ENCODE results near the gene TRPM1. TPM values are rescaled to one million over a fixed set of nuclear protein-coding genes. Genes with fewer than 3 reads are reported as not detected.
"Not testable (repeated sequence)": the region's sequence is repeated elsewhere in the genome, so short reads cannot be mapped to it uniquely, and the experiment has no call there.

The TRPM1 gene
- total RNA-seq, 4 donors from 2014 or later: not detected

- no peak for TF ChIP-seq POLR2A (IDR thresholded peaks at IDR 0.05)
- Histone ChIP-seq H3K27me3 (no peaks in the 10 kb centered on the region), H3K9me3 (no peaks in the 10 kb centered on the region), H3K4me1 (no peaks in the 10 kb centered on the region), H3K36me3 (no peaks in the 10 kb centered on the region), H3K27ac (no peak overlapping the region), H3K4me3 (no peak overlapping the region)
- intact Hi-C loops (cut with DNase I; ENCODE audit: low total_unique reads): no loop called here
- ATAC-seq: no peak
- DNase-seq: no peak
- in situ Hi-C loops (cut with MboI; ENCODE audit: low sequenced_read_pairs in 4 of 4): no loop called here
Measured at GRCh38 chr15:31088672-31089367, 12.7 kb downstream of the TRPM1 start.

- DNase-seq; in situ Hi-C loops (cut with MboI; ENCODE audit: low sequenced_read_pairs in 4 of 4); H3K27ac ChIP-seq; H3K27me3 ChIP-seq; H3K9me3 ChIP-seq; H3K4me1 ChIP-seq; ATAC-seq; H3K36me3 ChIP-seq; H3K4me3 ChIP-seq; intact Hi-C loops (cut with DNase I; ENCODE audit: low total_unique reads): not testable (repeated sequence)
Measured at GRCh38 chr15:31088041-31088440, 13.5 kb downstream of the TRPM1 start.

GRCh38 chr15:31086344-31086743, 15.2 kb downstream of the TRPM1 start:
- ATAC-seq: no peak
- H3K36me3 ChIP-seq: no peaks in the 10 kb centered on the region
- no peak overlapping the region for H3K27ac ChIP-seq
- H3K4me1 ChIP-seq: peaks cover 0 to under 1% of the 10 kb centered on the region in 2 donors
- TF ChIP-seq, protein P1, sequence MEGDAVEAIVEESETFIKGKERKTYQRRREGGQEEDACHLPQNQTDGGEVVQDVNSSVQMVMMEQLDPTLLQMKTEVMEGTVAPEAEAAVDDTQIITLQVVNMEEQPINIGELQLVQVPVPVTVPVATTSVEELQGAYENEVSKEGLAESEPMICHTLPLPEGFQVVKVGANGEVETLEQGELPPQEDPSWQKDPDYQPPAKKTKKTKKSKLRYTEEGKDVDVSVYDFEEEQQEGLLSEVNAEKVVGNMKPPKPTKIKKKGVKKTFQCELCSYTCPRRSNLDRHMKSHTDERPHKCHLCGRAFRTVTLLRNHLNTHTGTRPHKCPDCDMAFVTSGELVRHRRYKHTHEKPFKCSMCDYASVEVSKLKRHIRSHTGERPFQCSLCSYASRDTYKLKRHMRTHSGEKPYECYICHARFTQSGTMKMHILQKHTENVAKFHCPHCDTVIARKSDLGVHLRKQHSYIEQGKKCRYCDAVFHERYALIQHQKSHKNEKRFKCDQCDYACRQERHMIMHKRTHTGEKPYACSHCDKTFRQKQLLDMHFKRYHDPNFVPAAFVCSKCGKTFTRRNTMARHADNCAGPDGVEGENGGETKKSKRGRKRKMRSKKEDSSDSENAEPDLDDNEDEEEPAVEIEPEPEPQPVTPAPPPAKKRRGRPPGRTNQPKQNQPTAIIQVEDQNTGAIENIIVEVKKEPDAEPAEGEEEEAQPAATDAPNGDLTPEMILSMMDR (IDR thresholded peaks at IDR 0.05 in 4 of 5, conservative IDR thresholded peaks at IDR 0.05 in 1 of 5): no peak
- TF ChIP-seq POLR2A (IDR thresholded peaks at IDR 0.05): no peak
- H3K9me3 ChIP-seq: no peaks in the 10 kb centered on the region
- in situ Hi-C loops (cut with MboI; ENCODE audit: low sequenced_read_pairs in 4 of 4): no loop called here
- no peak for DNase-seq
- no peak overlapping the region for H3K4me3 ChIP-seq
- intact Hi-C loops (cut with DNase I; ENCODE audit: low total_unique reads): no loop called here
- no peaks in the 10 kb centered on the region for H3K27me3 ChIP-seq

DNA sequence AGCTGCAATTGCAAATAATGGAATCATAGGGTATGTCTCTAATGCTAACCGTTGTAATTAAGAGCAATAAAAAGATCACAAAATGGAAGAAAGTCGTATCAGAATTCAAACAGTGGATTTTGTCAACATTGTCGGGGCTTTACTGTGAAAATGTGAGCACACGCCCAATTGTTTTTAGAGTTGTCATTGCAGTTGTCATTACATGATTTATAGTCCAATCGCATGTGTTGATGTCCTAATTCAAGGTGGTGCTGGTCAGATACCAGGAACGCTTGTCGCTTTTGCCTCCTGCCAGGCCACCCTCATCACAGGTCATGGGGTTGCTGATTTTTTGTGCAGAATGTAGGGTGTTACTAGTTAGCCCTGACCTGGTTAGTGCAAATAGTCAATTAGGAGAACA, 16.2 kb downstream of the TRPM1 start:
- no peak for ATAC-seq
- H3K27me3 ChIP-seq: no peaks in the 10 kb centered on the region
- H3K4me3 ChIP-seq: no peak overlapping the region
- in situ Hi-C loops (cut with MboI; ENCODE audit: low sequenced_read_pairs in 4 of 4): no loop called here
- DNase-seq: no peak
- no peaks in the 10 kb centered on the region for H3K9me3 ChIP-seq
- intact Hi-C loops (cut with DNase I; ENCODE audit: low total_unique reads): no loop called here
- no peak for TF ChIP-seq POLR2A (IDR thresholded peaks at IDR 0.05)
- H3K4me1 ChIP-seq: peaks cover 0 to 6% of the 10 kb centered on the region in 2 donors
- no peaks in the 10 kb centered on the region for H3K36me3 ChIP-seq
- H3K27ac ChIP-seq: no peak overlapping the region

DNA sequence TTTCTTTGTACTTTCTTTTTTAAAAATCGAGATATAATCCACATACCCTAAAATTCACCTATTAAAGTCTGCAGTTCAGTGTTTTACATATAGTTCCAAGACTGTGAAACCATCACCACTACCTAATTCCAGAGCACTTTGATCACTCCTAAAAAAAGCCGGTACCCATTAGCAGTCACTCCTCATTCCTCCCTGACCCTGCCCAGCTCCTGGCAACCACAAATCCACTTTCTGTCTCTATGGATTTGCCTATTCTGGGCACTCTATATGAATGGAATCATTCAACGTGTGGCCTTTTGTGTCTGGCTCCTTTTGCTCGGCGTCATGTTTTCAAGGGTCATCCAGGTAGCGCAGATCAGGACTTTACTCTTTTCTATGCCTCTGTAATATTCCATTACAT, 17.3 kb downstream of the TRPM1 start:
- H3K9me3 ChIP-seq: no peaks in the 10 kb centered on the region
- DNase-seq: no peak
- peaks cover 0 to 2% (median 0%) of the 10 kb centered on the region in 3 donors for H3K27me3 ChIP-seq
- no peak overlapping the region for H3K4me3 ChIP-seq
- peaks cover 0 to 6% of the 10 kb centered on the region in 2 donors for H3K4me1 ChIP-seq
- in situ Hi-C loops (cut with MboI; ENCODE audit: low sequenced_read_pairs in 4 of 4) (no loop called here), intact Hi-C loops (cut with DNase I; ENCODE audit: low total_unique reads) (no loop called here)
- no peak for ATAC-seq
- no peaks in the 10 kb centered on the region for H3K36me3 ChIP-seq
- no peak overlapping the region for H3K27ac ChIP-seq
- TF ChIP-seq, protein P1 (IDR thresholded peaks at IDR 0.05 in 4 of 5, conservative IDR thresholded peaks at IDR 0.05 in 1 of 5): no peak
- TF ChIP-seq POLR2A (IDR thresholded peaks at IDR 0.05): no peak

GRCh38 chr15:31083370-31083780, 18.1 kb downstream of the TRPM1 start:
- H3K27me3 ChIP-seq: peaks cover 0 to 2% (median 0%) of the 10 kb centered on the region in 3 donors
- peaks cover 0 to 6% of the 10 kb centered on the region in 2 donors for H3K4me1 ChIP-seq
- no peaks in the 10 kb centered on the region for H3K9me3 ChIP-seq
- in situ Hi-C loops (cut with MboI; ENCODE audit: low sequenced_read_pairs in 4 of 4): no loop called here
- no peak overlapping the region for H3K4me3 ChIP-seq
- no peak for ATAC-seq
- H3K36me3 ChIP-seq: no peaks in the 10 kb centered on the region
- no peak for TF ChIP-seq POLR2A (IDR thresholded peaks at IDR 0.05)
- TF ChIP-seq, protein P1 (IDR thresholded peaks at IDR 0.05 in 4 of 5, conservative IDR thresholded peaks at IDR 0.05 in 1 of 5): no peak
- DNase-seq: no peak
- no peak overlapping the region for H3K27ac ChIP-seq
- intact Hi-C loops (cut with DNase I; ENCODE audit: low total_unique reads): no loop called here

Data from gastrocnemius medialis (tissue), 4 donors.